Lower leg skin (tissue), 4 donors: Measurements from ENCODE around the gene SEPHS1. TPM values are rescaled to one million over a fixed set of nuclear protein-coding genes. Genes with fewer than 3 reads are reported as not detected.
A peak's percentile ranks its signal among the peaks of the same experiment; 100 is the strongest.
"Not testable (repeated sequence)": the region's sequence is repeated elsewhere in the genome, so short reads cannot be mapped to it uniquely, and the experiment has no call there.

ENCODE experiments used
- DNase-seq, 2 donors: peaks; one replicate each; pipeline ENCODE4 v3.0.0-alpha.2; 2019; ENCODE audit warnings: low spot score in 2 of 2
- H3K4me3 ChIP-seq: fragments of 200-600 bp; sonication (generic); 2 replicates; pipeline ENCODE4 v1.5.1; 2017; ENCODE audit warnings: mild to moderate bottlenecking, low read depth; ENCODE audit not compliant: poor library complexity, severe bottlenecking
- CTCF ChIP-seq, 3 donors: fragments of 450-650 bp; IDR thresholded peaks; one replicate each; pipeline ENCODE4 v1.5.1; 2016; ENCODE audit warnings: antibody characterized with exemption in 3 of 3, mild to moderate bottlenecking in 3 of 3, moderate library complexity in 2 of 3
- POLR2A ChIP-seq, 2 donors: fragments of 450-650 bp; IDR thresholded peaks; one replicate each; pipeline ENCODE4 v1.6.1; 2016 to 2017; ENCODE audit warnings: antibody characterized with exemption in 2 of 2, mild to moderate bottlenecking in 1 of 2, moderate library complexity in 1 of 2
- WGBS, 2 donors: methylation state at CpG; one replicate each; pipeline ENCODE4 v1.1.5; 2018; 5-methylcytosine and 5-hydroxymethylcytosine counted together
- intact Hi-C: fragments of 100-400 bp; cut with DNase I; formaldehyde crosslinking; loops from one replicate; pipeline ENCODE4 v1.15.0; 2023; ENCODE audit warnings: low total_unique reads
- total RNA-seq, 4 donors: library from RNA; depleted of rRNA; stranded (reverse); fragments of >200 nt; gene quantifications; one replicate each; pipeline ENCODE4 v1.1.0, GENCODE V29; 2016

SEPHS1 gene
- total RNA-seq, 4 donors from 2014 or later, result 14.4 to 35.0 (median 17.4) TPM

GRCh38 chr10:13276749-13277365, 71.2 kb downstream of the SEPHS1 start:
- no peak for DNase-seq
- WGBS, 2 donors, result 53 to 65% methylated on average over 4 of the region's 4 CpGs
- H3K4me3 ChIP-seq, result no peak overlapping the region
- TF ChIP-seq CTCF (IDR thresholded peaks at IDR 0.05), result no peak
- TF ChIP-seq POLR2A (IDR thresholded peaks at IDR 0.05), result no peak
- intact Hi-C loops, result no loop called here

- WGBS, 2 donors, result 96 to 98% methylated on average over 11 of the region's 11 CpGs
- intact Hi-C loops, result not testable (repeated sequence)
These were observed 71.9 kb downstream of the SEPHS1 start for GRCh38 chr10:13276146-13276545.

DNA sequence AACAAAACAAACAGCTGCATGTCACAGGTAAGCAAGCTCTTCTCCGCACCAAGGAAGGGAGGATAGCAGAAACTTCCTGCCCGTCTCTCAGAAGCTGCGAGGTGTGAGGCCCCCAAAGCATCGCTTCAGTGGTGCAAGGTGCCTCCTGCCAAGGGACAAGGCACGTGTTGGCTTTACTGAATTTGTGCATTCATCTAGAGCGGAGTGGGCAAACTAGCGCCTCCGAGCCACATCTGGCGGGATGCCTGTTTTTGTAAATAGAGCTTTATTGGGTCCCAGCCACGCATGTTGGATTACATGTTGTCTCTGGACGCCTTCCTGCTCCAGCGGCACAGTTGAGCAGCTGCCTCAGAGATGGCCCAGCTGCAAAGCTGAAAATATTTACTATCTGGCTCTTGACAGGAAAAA, 75.9 kb downstream of the SEPHS1 start:
- intact Hi-C loops, result no loop called here
- DNase-seq, result peak in 1 of 2 donors; percentile 16
- 13 to 48% methylated on average over 12 of the region's 12 CpGs for WGBS, 2 donors
- no peak overlapping the region for H3K4me3 ChIP-seq
- TF ChIP-seq POLR2A (IDR thresholded peaks at IDR 0.05) (no peak), CTCF (IDR thresholded peaks at IDR 0.05) (no peak)

More at GRCh38 chr10:13276146-13276545, 71.9 kb downstream of the SEPHS1 start:
- not testable (repeated sequence) for H3K4me3 ChIP-seq
- peak in 1 of 2 donors; percentile 72 for DNase-seq

GRCh38 chr10:13271552-13272163, 76.4 kb downstream of the SEPHS1 start:
- peak; percentile 13 to 85 for DNase-seq
- intact Hi-C loops, result no loop called here
- H3K4me3 ChIP-seq, result no peak overlapping the region
- no peak for TF ChIP-seq POLR2A (IDR thresholded peaks at IDR 0.05)
- no peak for TF ChIP-seq CTCF (IDR thresholded peaks at IDR 0.05)
- 48 to 50% methylated on average over 13 to 14 of the region's 14 CpGs for WGBS, 2 donors

- 77 to 78% methylated on average over 9 of the region's 9 CpGs for WGBS, 2 donors
- no peak overlapping the region for H3K4me3 ChIP-seq
- intact Hi-C loops, result no loop called here
- TF ChIP-seq CTCF (IDR thresholded peaks at IDR 0.05) (no peak), POLR2A (IDR thresholded peaks at IDR 0.05) (no peak)
- no peak for DNase-seq
These were observed 77.1 kb downstream of the SEPHS1 start for GRCh38 chr10:13270877-13271551.

DNA sequence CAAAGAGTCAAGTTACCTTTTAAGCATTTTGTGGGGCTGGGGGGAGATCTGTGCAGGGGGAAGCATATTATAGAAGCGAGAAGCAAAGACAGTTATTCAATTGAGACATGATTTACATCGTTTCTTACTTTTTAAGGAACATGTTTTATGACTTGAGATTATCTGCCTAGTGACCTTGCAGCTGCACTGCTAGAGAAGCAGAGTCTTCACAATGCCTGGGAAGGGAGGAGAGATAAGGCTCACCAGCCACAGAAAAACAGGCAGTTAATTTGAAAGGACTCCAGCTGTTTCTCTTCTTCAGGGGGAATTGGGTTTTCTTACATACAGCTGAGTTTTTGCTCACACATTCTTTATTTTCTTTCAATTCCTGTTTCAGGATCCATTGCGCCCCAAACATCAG, 79.3 kb downstream of the SEPHS1 start:
- no peak overlapping the region for H3K4me3 ChIP-seq
- intact Hi-C loops, result no loop called here
- DNase-seq, result no peak
- 42 to 47% methylated on average over 3 of the region's 3 CpGs for WGBS, 2 donors
- TF ChIP-seq CTCF (IDR thresholded peaks at IDR 0.05) (no peak), POLR2A (IDR thresholded peaks at IDR 0.05) (no peak)
